ENCODE data around the gene RBBP7.

The RBBP7 gene

GRCh38 chrX:16903274-16904022, 33.3 kb upstream of the RBBP7 start:
- no peak overlapping the region for H3K4me3 ChIP-seq (ENCODE audit: low read length)
- DNase-seq (ENCODE audit: low read depth) = no peak
- TF ChIP-seq, protein P1, sequence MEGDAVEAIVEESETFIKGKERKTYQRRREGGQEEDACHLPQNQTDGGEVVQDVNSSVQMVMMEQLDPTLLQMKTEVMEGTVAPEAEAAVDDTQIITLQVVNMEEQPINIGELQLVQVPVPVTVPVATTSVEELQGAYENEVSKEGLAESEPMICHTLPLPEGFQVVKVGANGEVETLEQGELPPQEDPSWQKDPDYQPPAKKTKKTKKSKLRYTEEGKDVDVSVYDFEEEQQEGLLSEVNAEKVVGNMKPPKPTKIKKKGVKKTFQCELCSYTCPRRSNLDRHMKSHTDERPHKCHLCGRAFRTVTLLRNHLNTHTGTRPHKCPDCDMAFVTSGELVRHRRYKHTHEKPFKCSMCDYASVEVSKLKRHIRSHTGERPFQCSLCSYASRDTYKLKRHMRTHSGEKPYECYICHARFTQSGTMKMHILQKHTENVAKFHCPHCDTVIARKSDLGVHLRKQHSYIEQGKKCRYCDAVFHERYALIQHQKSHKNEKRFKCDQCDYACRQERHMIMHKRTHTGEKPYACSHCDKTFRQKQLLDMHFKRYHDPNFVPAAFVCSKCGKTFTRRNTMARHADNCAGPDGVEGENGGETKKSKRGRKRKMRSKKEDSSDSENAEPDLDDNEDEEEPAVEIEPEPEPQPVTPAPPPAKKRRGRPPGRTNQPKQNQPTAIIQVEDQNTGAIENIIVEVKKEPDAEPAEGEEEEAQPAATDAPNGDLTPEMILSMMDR (conservative IDR thresholded peaks at IDR 0.05; ENCODE audit: low read depth, low read length) = no peak

- no peak for DNase-seq (ENCODE audit: low read depth)
- H3K4me3 ChIP-seq (ENCODE audit: low read length) = no peak overlapping the region
- TF ChIP-seq, protein P1 (conservative IDR thresholded peaks at IDR 0.05; ENCODE audit: low read depth, low read length) = no peak
Measured at GRCh38 chrX:16897445-16897844, 27.3 kb upstream of the RBBP7 start.

DNA sequence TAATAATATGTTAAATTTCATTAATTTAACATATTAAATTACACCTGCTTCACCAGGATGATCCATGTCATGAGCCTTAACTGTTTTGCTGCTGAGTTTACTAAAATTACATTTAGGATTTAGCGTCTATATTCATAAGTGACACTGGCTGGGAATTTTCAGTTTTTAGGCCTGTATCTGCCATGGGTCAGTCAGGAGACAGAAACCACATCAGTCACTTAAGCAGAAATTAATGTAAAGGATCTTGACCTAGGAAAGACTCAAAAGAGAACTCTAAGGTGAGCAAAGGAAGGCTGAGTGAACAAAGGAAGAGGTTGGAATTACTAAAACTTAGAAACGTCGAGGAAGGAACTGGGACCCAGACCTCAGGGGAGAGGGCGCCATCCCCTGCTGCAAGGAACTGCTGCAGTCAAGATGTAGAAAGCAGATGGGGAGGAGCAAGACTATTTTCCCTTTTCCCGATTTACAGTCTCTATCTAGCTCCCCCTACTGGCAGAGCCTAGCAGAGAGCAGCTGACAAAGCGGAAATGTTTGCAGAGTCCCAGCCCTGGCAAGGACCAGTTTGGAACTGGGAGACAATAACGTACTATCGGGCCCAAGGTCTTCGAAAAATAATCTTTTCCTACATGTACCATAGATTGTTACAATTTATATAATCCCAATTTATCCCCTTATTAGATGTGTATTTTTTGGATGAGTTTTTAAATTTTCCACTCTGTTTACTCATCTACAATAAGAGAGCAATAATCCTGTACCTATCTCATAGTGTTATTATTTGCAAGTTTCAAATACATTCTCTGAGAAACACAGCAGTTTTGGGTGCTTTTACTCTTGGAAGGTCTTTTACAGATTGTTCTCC, 22.6 kb upstream of the RBBP7 start:
- DNase-seq (ENCODE audit: low read depth) = peak; percentile 56
- H3K4me3 ChIP-seq (ENCODE audit: low read length) = no peak overlapping the region
- TF ChIP-seq, protein P1 (conservative IDR thresholded peaks at IDR 0.05; ENCODE audit: low read depth, low read length) = peak; percentile 99

GRCh38 chrX:16885628-16886027, 15.5 kb upstream of the RBBP7 start:
- no peak overlapping the region for H3K4me3 ChIP-seq (ENCODE audit: low read length)
- no peak for DNase-seq (ENCODE audit: low read depth)
- TF ChIP-seq, protein P1 (conservative IDR thresholded peaks at IDR 0.05; ENCODE audit: low read depth, low read length) = no peak

DNA sequence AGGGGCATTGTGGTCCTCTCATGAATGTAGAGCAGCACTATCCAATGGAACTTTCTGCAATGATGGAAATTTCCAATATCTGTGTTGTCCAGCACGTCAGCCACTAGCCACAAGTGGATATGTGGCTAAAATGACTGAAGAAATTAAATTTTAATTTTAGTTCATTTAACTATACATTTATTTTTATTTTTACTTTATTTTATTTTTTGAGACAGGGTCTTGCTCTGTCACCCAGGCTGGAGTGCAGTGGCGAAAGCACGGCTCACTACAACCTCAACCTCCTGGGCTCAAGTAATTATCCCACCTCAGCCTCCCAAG, 13.3 kb upstream of the RBBP7 start:
- H3K4me3 ChIP-seq (ENCODE audit: low read length) = no peak overlapping the region
- TF ChIP-seq, protein P1 (conservative IDR thresholded peaks at IDR 0.05; ENCODE audit: low read depth, low read length) = no peak
- no peak for DNase-seq (ENCODE audit: low read depth)

DNA sequence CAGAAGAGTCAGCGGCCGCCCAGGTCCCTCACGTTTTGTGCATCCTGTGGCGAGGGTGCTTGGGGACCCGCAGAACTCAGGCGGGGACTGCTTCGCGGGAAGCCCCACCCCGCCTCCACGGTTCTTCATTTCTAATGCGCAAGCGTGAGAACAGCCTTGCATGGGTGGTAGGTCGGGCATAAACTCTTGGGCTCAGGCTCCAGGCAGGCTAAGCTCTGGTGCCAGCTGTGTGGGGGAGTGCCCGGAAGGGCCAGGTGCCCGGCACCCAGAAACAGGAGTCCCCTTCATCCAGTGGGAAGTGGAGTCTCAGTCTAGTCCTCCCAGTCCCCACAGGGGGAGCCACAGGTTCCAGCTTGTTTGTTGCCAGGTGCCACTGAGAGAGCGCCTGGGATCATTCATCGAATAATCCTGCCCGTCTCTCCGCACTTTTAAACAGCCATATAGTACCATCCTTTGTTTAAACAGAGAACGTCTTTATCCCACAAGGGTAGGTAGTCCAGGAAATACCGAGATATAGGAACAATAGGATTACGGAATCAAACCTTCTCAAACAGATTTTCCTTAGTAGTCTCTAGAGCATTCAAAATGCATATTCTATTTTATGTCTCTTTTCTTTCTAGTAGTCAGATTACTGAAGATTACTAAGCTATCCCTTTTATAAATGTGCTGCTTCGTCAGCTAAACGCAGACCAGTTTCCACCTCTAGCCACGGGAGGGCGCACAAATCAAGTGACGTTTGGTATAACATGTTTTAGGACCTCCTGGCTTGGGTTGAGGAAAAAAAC, 12.7 kb upstream of the RBBP7 start:
- peak; percentile 42 for DNase-seq (ENCODE audit: low read depth)
- peak overlapping the region; percentile 52 for H3K4me3 ChIP-seq (ENCODE audit: low read length)
- TF ChIP-seq, protein P1 (conservative IDR thresholded peaks at IDR 0.05; ENCODE audit: low read depth, low read length) = peak; percentile 78

Data from retinal pigment epithelial cell (primary cell).